Gastrocnemius medialis (tissue), 4 donors: ENCODE measurements around the gene NKD2. TPM values are rescaled to one million over a fixed set of nuclear protein-coding genes. Genes with fewer than 3 reads are reported as not detected.

ENCODE experiments used
- ATAC-seq, 2 donors: fragments of 150-250 bp; one replicate each; pipeline ENCODE4 v1.9.1; 2016
- DNase-seq, 2 donors: peaks; one replicate each; pipeline ENCODE4 v3.0.0-alpha.2; 2019
- H3K27ac ChIP-seq, 4 donors: fragments of 200-600 bp; sonication (generic); 1 replicate in 1 of 4; 2 replicates in 3 of 4; pipeline ENCODE4 v1.5.1; 2016 to 2018; ENCODE audit warnings: mild to moderate bottlenecking in 2 of 4, moderate library complexity in 1 of 4
- H3K27me3 ChIP-seq, 3 donors: fragments of 200-600 bp; sonication (generic) in 2 of 3; 1 replicate in 1 of 3; 2 replicates in 2 of 3; pipeline versions ENCODE4 v1.5.1 to v1.6.0; 2016 to 2019; ENCODE audit warnings: mild to moderate bottlenecking in 1 of 3, moderate library complexity in 1 of 3
- H3K36me3 ChIP-seq, 2 donors: fragments of 200-600 bp; sonication (generic) in 1 of 2; one replicate each; pipeline ENCODE4 v1.5.1; 2017 to 2018
- H3K4me1 ChIP-seq, 2 donors: fragments of 200-600 bp; sonication (generic) in 1 of 2; one replicate each; pipeline ENCODE4 v1.5.1; 2016 to 2017; ENCODE audit warnings: mild to moderate bottlenecking in 2 of 2
- H3K4me3 ChIP-seq, 4 donors: fragments of 200-600 bp; sonication (generic) in 3 of 4; 1 replicate in 1 of 4; 2 replicates in 3 of 4; pipeline ENCODE4 v1.5.1; 2016 to 2019; ENCODE audit warnings: mild to moderate bottlenecking in 2 of 4
- H3K9me3 ChIP-seq, 3 donors: fragments of 200-600 bp; sonication (generic) in 2 of 3; 1 replicate in 1 of 3; 2 replicates in 2 of 3; pipeline ENCODE4 v1.5.1; 2016 to 2019
- CTCF ChIP-seq, 5 experiments: fragments of 450-650 bp in 3 of 5; fragments of 200-600 bp in 2 of 5; sonication (generic) in 2 of 5; IDR thresholded peaks in 4 of 5; conservative IDR thresholded peaks in 1 of 5; 1 replicate in 4 of 5; 2 replicates in 1 of 5; pipeline ENCODE4 v1.5.1; 2016 to 2019; ENCODE audit warnings: antibody characterized with exemption in 5 of 5, mild to moderate bottlenecking in 3 of 5, moderate library complexity in 3 of 5
- POLR2A ChIP-seq, 2 donors: fragments of 450-650 bp; IDR thresholded peaks; one replicate each; pipeline ENCODE4 v1.6.1; 2017; ENCODE audit warnings: antibody characterized with exemption in 2 of 2, mild to moderate bottlenecking in 2 of 2, moderate library complexity in 2 of 2
- in situ Hi-C, 4 donors: fragments of 200-750 bp; cut with MboI; loops; one replicate each; pipeline versions ENCODE4 v1.15.0 to v1.8.0; 2017; ENCODE audit warnings: low sequenced_read_pairs in 4 of 4
- intact Hi-C: fragments of 100-400 bp; cut with DNase I; formaldehyde crosslinking; loops from one replicate; pipeline ENCODE4 v1.15.1; 2023; ENCODE audit warnings: low total_unique reads
- total RNA-seq, 4 donors: library from RNA; depleted of rRNA; stranded (reverse); fragments of >200 nt; gene quantifications; one replicate each; pipeline versions ENCODE4 v1.1.0 to v1.2.3, GENCODE V29; 2016

NKD2 gene
- total RNA-seq, 4 donors from 2014 or later, result not detected

- Histone ChIP-seq H3K27ac (no peak overlapping the region), H3K9me3 (no peaks in the 10 kb centered on the region), H3K27me3 (peaks cover 30 to 50% (median 48%) of the 10 kb centered on the region in 3 donors), H3K4me3 (no peak overlapping the region), H3K36me3 (no peaks in the 10 kb centered on the region), H3K4me1 (peaks cover 3 to 6% of the 10 kb centered on the region in 2 donors)
- in situ Hi-C loops, result no loop called here
- DNase-seq, result no peak
- no peak for ATAC-seq
- intact Hi-C loops, result no loop called here
- TF ChIP-seq CTCF (IDR thresholded peaks at IDR 0.05 in 4 of 5, conservative IDR thresholded peaks at IDR 0.05 in 1 of 5), result no peak
- no peak for TF ChIP-seq POLR2A (IDR thresholded peaks at IDR 0.05)
Measured at GRCh38 chr5:961711-962240, 46.8 kb upstream of the NKD2 start.

GRCh38 chr5:962386-962785, 46.2 kb upstream of the NKD2 start:
- ATAC-seq (no peak), DNase-seq (no peak)
- intact Hi-C loops, result no loop called here
- Histone ChIP-seq H3K4me3 (no peak overlapping the region), H3K27ac (no peak overlapping the region), H3K36me3 (no peaks in the 10 kb centered on the region), H3K4me1 (peaks cover 3 to 6% of the 10 kb centered on the region in 2 donors), H3K9me3 (no peaks in the 10 kb centered on the region), H3K27me3 (peaks cover 28 to 45% (median 43%) of the 10 kb centered on the region in 3 donors)
- in situ Hi-C loops, result no loop called here
- no peak for TF ChIP-seq POLR2A (IDR thresholded peaks at IDR 0.05)
- no peak for TF ChIP-seq CTCF (IDR thresholded peaks at IDR 0.05 in 4 of 5, conservative IDR thresholded peaks at IDR 0.05 in 1 of 5)

- ATAC-seq (no peak), DNase-seq (no peak)
- TF ChIP-seq CTCF (IDR thresholded peaks at IDR 0.05 in 4 of 5, conservative IDR thresholded peaks at IDR 0.05 in 1 of 5) (no peak), POLR2A (IDR thresholded peaks at IDR 0.05) (no peak)
Measured at GRCh38 chr5:962801-963200, 45.8 kb upstream of the NKD2 start.

GRCh38 chr5:963310-963672, 45.3 kb upstream of the NKD2 start:
- DNase-seq (no peak), ATAC-seq (no peak)
- TF ChIP-seq POLR2A (IDR thresholded peaks at IDR 0.05) (no peak), CTCF (IDR thresholded peaks at IDR 0.05 in 4 of 5, conservative IDR thresholded peaks at IDR 0.05 in 1 of 5) (no peak)
- Histone ChIP-seq H3K4me1 (no peaks in the 10 kb centered on the region), H3K4me3 (no peak overlapping the region), H3K9me3 (no peaks in the 10 kb centered on the region), H3K27me3 (peaks cover 22 to 43% (median 38%) of the 10 kb centered on the region in 3 donors), H3K27ac (no peak overlapping the region), H3K36me3 (no peaks in the 10 kb centered on the region)
- intact Hi-C loops (no loop called here), in situ Hi-C loops (no loop called here)

More at GRCh38 chr5:962801-963200, 45.8 kb upstream of the NKD2 start:
- Histone ChIP-seq H3K4me3 (no peak overlapping the region), H3K9me3 (no peaks in the 10 kb centered on the region), H3K27me3 (peaks cover 23 to 44% (median 42%) of the 10 kb centered on the region in 3 donors), H3K27ac (no peak overlapping the region), H3K36me3 (no peaks in the 10 kb centered on the region), H3K4me1 (peaks cover 1 to 3% of the 10 kb centered on the region in 2 donors)
- intact Hi-C loops, result no loop called here
- in situ Hi-C loops, result no loop called here
